ENCODE results near the gene CORIN.

DNA sequence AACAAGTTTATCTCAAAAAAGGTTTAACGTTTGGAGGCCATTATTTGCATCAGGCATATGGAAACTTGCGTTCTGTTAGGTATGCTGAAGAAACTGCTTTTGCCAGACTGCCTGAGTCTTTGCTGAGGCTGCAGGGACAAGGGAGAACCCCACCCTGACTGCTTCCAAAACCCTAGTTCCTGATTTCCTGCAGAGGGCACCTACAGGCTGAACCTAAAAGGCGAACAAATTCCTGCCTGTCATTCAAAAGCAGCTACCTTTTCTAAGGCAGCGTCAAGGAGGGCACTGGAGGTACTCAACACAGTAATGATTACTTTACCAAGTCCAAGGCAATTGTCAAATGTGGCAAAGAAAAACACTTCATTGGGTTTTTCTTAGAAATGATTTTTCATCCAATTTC, 578 bp upstream of the CORIN start:
- TF ChIP-seq POLR2AphosphoS5 (IDR thresholded peaks at IDR 0.05; ENCODE audit: insufficient read depth, low read depth, low read length) (no peak), MYC (IDR thresholded peaks at IDR 0.05; ENCODE audit: low read depth, low read length) (no peak), POLR2A (IDR thresholded peaks at IDR 0.05; ENCODE audit: low read depth, low read length) (no peak)
- TF ChIP-seq, protein P1, sequence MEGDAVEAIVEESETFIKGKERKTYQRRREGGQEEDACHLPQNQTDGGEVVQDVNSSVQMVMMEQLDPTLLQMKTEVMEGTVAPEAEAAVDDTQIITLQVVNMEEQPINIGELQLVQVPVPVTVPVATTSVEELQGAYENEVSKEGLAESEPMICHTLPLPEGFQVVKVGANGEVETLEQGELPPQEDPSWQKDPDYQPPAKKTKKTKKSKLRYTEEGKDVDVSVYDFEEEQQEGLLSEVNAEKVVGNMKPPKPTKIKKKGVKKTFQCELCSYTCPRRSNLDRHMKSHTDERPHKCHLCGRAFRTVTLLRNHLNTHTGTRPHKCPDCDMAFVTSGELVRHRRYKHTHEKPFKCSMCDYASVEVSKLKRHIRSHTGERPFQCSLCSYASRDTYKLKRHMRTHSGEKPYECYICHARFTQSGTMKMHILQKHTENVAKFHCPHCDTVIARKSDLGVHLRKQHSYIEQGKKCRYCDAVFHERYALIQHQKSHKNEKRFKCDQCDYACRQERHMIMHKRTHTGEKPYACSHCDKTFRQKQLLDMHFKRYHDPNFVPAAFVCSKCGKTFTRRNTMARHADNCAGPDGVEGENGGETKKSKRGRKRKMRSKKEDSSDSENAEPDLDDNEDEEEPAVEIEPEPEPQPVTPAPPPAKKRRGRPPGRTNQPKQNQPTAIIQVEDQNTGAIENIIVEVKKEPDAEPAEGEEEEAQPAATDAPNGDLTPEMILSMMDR (IDR thresholded peaks at IDR 0.05; ENCODE audit: extremely low read depth in 1 of 2, insufficient read depth in 1 of 2, low read depth in 1 of 2, low read length in 2 of 2), result no peak
- TF ChIP-seq, protein P2, sequence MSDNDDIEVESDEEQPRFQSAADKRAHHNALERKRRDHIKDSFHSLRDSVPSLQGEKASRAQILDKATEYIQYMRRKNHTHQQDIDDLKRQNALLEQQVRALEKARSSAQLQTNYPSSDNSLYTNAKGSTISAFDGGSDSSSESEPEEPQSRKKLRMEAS (IDR thresholded peaks at IDR 0.05; ENCODE audit: insufficient read depth, insufficient read length), result no peak
